A673 (cell line): Measurements from ENCODE around the gene BLCAP. TPM values are rescaled to one million over a fixed set of nuclear protein-coding genes. Genes with fewer than 3 reads are reported as not detected.
"Not testable (repeated sequence)": the region's sequence is repeated elsewhere in the genome, so short reads cannot be mapped to it uniquely, and the experiment has no call there.

Experiments
- BruUV-seq: library from RNA; stranded (reverse); fragments of 400-500 nt; replicated peaks from 2 replicates; lab custom pipeline; 2021; lab: Mats Ljungman, UMichigan
- CTCF ChIA-PET: fragments of 300-600 bp; sonication (Branson Sonifier 250); formaldehyde crosslinking; loops from one replicate; lab custom pipeline; 2022; ENCODE audit warnings: antibody characterized with exemption; lab: Charles Lee
- POLR2A ChIA-PET: fragments of 300-600 bp; sonication (Branson Sonifier 250); formaldehyde crosslinking; loops from one replicate; lab custom pipeline; 2022; ENCODE audit warnings: antibody characterized with exemption; ENCODE audit not compliant: low non-redundant PET; lab: Charles Lee
- DNase-seq: peaks from one replicate; pipeline ENCODE4 v3.0.0-alpha.2; 2015; ENCODE audit warnings: low spot score
- H3K27ac ChIP-seq: fragments of 200-600 bp; sonication (generic); 2 replicates; pipeline ENCODE4 v1.5.1; 2016; ENCODE audit warnings: mixed run types, low read depth, mild to moderate bottlenecking, mixed read lengths, antibody characterized with exemption, low read length; ENCODE audit not compliant: poor library complexity, severe bottlenecking
- H3K27me3 ChIP-seq: fragments of 200-600 bp; sonication (generic); replicated peaks from 2 replicates; pipeline ENCODE4 v1.6.1; 2017; ENCODE audit warnings: mixed run types, low read depth, mild to moderate bottlenecking, mixed read lengths, antibody characterized with exemption, low read length; ENCODE audit not compliant: insufficient read depth, poor library complexity
- H3K36me3 ChIP-seq: fragments of 200-600 bp; sonication (generic); 2 replicates; pipeline ENCODE4 v1.6.1; 2016; ENCODE audit warnings: mixed run types, mild to moderate bottlenecking, mixed read lengths, antibody characterized with exemption, low read length; ENCODE audit not compliant: insufficient read depth, poor library complexity, severe bottlenecking
- H3K4me1 ChIP-seq: fragments of 200-600 bp; sonication (generic); 2 replicates; pipeline ENCODE4 v1.6.1; 2017; ENCODE audit warnings: mixed run types, mild to moderate bottlenecking, mixed read lengths, antibody characterized with exemption, low read length; ENCODE audit not compliant: insufficient read depth, poor library complexity, severe bottlenecking
- H3K4me3 ChIP-seq: fragments of 200-600 bp; sonication (generic); 2 replicates; pipeline ENCODE4 v1.5.1; 2016; ENCODE audit warnings: low read depth, mixed run types, mild to moderate bottlenecking, mixed read lengths, low read length; ENCODE audit not compliant: poor library complexity, severe bottlenecking
- H3K9me3 ChIP-seq: fragments of 200-600 bp; sonication (generic); 2 replicates; pipeline ENCODE4 v1.6.1; 2016; ENCODE audit warnings: mixed run types, low read depth, mild to moderate bottlenecking, mixed read lengths, antibody characterized with exemption, low read length; ENCODE audit not compliant: poor library complexity, severe bottlenecking
- CTCF ChIP-seq: fragments of 300-800, 200-600 bp; sonication (generic); conservative IDR thresholded peaks from 2 replicates; pipeline ENCODE4 v1.5.1; 2017; ENCODE audit warnings: low read depth, mild to moderate bottlenecking, antibody characterized with exemption, low read length, moderate library complexity, mixed read lengths
- EZH2 ChIP-seq: fragments of 200-600 bp; sonication (generic); IDR thresholded peaks from 2 replicates; pipeline ENCODE4 v1.6.1; 2017; ENCODE audit warnings: borderline replicate concordance, low read depth, mild to moderate bottlenecking, mixed read lengths, antibody characterized with exemption, low read length; ENCODE audit not compliant: poor library complexity, severe bottlenecking
- intact Hi-C: fragments of 100-400 bp; cut with micrococcal nuclease; formaldehyde crosslinking; loops from one replicate; pipeline ENCODE4 v1.10.0; 2022; ENCODE audit not compliant: unreplicated experiment
- total RNA-seq: library from RNA; stranded (reverse); gene quantifications from 2 replicates; pipeline ENCODE4 v1.2.3, GENCODE V29; 2021

The BLCAP gene
- total RNA-seq, 1 experiment from 2014 or later = 39.9 TPM

- Histone ChIP-seq H3K27ac (no peak overlapping the region), H3K36me3 (no peaks in the 10 kb centered on the region), H3K27me3 (no peaks in the 10 kb centered on the region), H3K4me3 (no peak overlapping the region), H3K4me1 (no peaks in the 10 kb centered on the region), H3K9me3 (no peaks in the 10 kb centered on the region)
- no TSS peak for BruUV-seq
- ChIA-PET POLR2A (no interaction called here), CTCF (interaction anchor here (0.5 kb wide), 1 partner anchor 449 kb away, joined by 4 read pairs; no protein-coding TSS in a partner anchor)
- peak; percentile 38 for DNase-seq
- intact Hi-C loops = no loop called here
- no peak for TF ChIP-seq EZH2
- peak; percentile 50 for TF ChIP-seq CTCF
Observed at GRCh38 chr20:37543828-37544227, 16.2 kb upstream of the BLCAP start.

- H3K27me3 ChIP-seq = no peaks in the 10 kb centered on the region
- intact Hi-C loops = no loop called here
- no TSS peak for BruUV-seq
- DNase-seq = no peak
- H3K9me3 ChIP-seq = no peaks in the 10 kb centered on the region
- ChIA-PET POLR2A (no interaction called here), CTCF (no interaction called here)
- no peak overlapping the region for H3K27ac ChIP-seq
- TF ChIP-seq EZH2 = no peak
- TF ChIP-seq CTCF = no peak
- H3K4me3 ChIP-seq = no peak overlapping the region
- no peaks in the 10 kb centered on the region for H3K4me1 ChIP-seq
- no peaks in the 10 kb centered on the region for H3K36me3 ChIP-seq
Observed at GRCh38 chr20:37542281-37542680, 14.6 kb upstream of the BLCAP start.

GRCh38 chr20:37541326-37541725, 13.7 kb upstream of the BLCAP start:
- Histone ChIP-seq H3K27me3 (no peaks in the 10 kb centered on the region), H3K36me3 (no peaks in the 10 kb centered on the region), H3K27ac (no peak overlapping the region), H3K4me1 (no peaks in the 10 kb centered on the region), H3K4me3 (no peak overlapping the region), H3K9me3 (no peaks in the 10 kb centered on the region)
- POLR2A ChIA-PET = interaction anchor here (0.6 to 0.7 kb wide), 3 partner anchors 24 to 379 kb away, joined by 3 to 10 read pairs (median 3); no protein-coding TSS in a partner anchor
- no peak for DNase-seq
- TF ChIP-seq EZH2 = no peak
- no peak for TF ChIP-seq CTCF
- no TSS peak for BruUV-seq
- intact Hi-C loops = no loop called here
- CTCF ChIA-PET = interaction anchor here (0.7 kb wide), 1 partner anchor 266 kb away, joined by 3 read pairs; no protein-coding TSS in a partner anchor

- intact Hi-C loops, BruUV-seq: not testable (repeated sequence)
- POLR2A ChIA-PET = interaction anchor here (0.6 to 0.7 kb wide), 2 partner anchors 24 to 133 kb away, joined by 3 to 10 read pairs; no protein-coding TSS in a partner anchor
Observed at GRCh38 chr20:37540838-37541237, 13.2 kb upstream of the BLCAP start.

More at GRCh38 chr20:37540838-37541237, 13.2 kb upstream of the BLCAP start:
- not testable (repeated sequence) for H3K4me3 ChIP-seq, DNase-seq, H3K4me1 ChIP-seq, H3K9me3 ChIP-seq, H3K36me3 ChIP-seq, H3K27ac ChIP-seq, H3K27me3 ChIP-seq
- CTCF ChIA-PET = interaction anchor here (0.7 kb wide), 1 partner anchor 265 kb away, joined by 3 read pairs; no protein-coding TSS in a partner anchor
